Dermis blood vessel endothelial cell (primary cell): ENCODE results near the gene NUP93. TPM values are rescaled to one million over a fixed set of nuclear protein-coding genes. Genes with fewer than 3 reads are reported as not detected.

Source experiments
- DNase-seq: peaks from one replicate; pipeline ENCODE4 v3.0.0; 2010
- total RNA-seq: library from RNA; depleted of rRNA; stranded (reverse); fragments of >200 nt; gene quantifications from 2 replicates; pipeline ENCODE4 v1.2.3, GENCODE V29; 2014

The NUP93 gene
- total RNA-seq, 1 donor from 2014 or later = 59.7 TPM

DNA sequence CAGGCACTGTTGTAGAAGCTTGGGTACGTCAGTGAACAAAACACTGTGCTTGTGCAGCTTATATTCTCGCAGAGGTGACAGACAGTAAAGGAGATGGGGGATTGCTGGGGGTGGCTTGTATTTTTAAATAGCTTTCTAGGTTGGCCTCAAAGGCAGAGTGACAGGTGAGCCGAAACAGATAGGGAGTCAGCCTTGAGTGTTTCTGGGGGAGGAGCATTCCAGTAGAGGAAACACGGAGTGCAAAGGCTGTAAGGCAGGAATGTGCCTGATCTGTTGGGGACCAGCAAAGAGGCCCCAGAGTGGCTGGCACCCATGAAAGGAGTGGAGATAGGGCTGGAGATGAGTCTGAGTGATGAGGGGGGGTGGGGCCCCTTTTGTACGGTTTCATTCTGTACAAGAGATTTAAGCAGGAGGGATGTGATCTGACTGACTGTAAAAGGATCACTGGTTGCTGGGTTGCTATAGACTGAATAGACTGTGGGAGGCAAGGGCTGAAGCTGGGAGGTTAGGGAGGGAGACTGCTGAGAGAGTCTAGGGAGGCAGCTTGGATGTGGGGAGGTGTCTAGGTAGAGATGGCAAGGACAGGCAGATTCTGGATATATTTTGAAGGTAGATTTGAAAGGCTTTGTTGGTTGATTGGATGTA is 15.2 kb downstream of the NUP93 start:
- no peak for DNase-seq

GRCh38 chr16:56747486-56748045 is 17.6 kb downstream of the NUP93 start:
- peak; percentile 15 for DNase-seq

DNA sequence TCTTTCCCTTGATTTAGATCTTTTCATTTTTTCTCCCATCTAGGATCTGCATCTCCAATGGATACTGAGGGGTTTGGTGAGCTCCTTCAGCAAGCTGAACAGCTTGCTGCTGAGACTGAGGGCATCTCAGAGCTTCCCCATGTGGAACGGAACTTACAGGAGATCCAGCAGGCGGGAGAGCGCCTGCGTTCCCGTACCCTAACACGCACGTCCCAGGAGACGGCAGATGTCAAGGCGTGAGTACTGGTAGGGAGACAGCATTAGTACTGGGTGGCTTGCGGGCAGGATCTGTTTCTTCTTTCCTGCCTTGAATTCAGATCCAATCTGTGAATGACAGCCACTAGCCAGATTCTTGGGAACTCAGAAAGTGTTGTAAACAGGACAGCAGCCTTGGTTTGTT is 18.3 kb downstream of the NUP93 start:
- no peak for DNase-seq

DNA sequence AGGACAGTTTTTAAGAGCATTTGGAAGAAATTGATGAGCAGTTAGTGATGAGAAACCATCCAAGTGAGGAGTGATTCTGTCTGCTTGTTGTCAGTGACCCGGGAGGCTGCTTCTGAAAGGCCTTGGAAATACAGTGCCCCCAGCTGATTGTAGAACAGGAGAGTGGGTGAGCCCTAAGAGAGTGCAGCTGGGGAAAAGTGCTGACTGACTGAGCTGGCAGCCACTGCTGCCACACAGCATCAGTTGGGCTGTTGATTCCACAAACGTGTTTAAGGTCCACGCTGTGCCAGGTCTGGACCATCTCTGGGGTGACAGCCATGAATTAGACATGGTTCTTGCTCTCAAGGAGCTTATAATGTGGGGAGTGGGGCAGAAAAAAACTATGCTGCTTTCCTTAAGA is 18.9 kb downstream of the NUP93 start:
- DNase-seq = no peak

DNA sequence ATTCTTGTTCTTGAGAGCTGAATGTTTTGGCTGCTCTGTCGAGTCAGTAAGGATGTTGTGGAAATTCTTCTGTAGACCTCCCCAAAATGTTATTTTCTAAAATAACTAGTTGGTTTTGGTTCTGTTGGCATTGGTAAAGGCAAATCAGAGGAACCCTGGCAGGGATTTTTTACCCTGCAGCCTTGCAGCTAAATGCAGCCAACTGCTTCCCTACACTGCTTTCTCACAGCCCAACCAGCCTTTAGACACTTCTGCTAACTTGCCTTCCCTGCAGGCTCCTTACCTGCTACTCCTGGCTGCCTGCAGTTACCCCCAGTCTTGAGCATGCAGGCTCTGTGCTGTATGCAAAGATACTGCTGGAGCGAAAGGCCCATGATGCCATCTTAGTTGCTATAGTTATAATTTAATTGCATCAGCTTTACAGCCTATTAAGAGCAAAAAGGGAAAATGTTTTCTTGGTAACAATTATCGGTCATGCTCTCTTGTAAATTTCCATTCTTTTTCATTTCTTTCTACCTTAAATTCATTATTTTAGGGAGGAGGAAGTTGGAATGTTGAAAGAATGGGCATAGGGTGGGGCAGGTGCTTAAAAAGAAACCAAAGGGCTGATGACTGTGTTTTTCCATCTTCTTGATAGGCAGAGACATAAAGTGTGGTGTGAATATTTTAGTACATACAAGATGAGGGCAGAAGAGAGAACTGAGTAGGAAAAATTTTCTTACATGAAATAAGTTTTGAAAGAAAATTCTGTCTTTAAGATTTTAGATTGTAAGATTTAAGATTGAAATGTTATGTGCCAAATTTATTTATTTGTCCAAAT is 20.0 kb downstream of the NUP93 start:
- peak; percentile 15 for DNase-seq

DNA sequence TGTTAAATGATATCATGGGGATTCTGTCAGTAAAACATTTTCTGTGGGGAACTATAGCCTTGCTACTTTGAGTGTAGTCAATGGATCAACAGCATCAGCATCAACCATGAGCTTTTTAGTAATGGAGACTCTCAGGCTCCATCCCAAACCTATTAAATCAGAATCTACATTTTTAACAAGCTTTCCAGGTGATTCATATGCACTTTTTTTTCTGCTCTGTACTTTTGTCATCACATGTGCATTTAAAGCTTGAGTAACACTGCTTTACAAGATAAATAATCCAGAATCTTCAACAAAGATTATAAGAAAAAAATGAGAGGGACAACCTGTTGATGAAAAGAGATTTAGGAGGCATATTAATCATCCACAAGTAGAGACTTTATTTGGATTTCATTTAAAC is 23.5 kb downstream of the NUP93 start:
- no peak for DNase-seq

- DNase-seq = no peak
These were observed 25.1 kb downstream of the NUP93 start for GRCh38 chr16:56755038-56755437.

GRCh38 chr16:56758432-56758831 is 28.5 kb downstream of the NUP93 start:
- DNase-seq = no peak

GRCh38 chr16:56758930-56759329 is 29.0 kb downstream of the NUP93 start:
- DNase-seq = no peak

GRCh38 chr16:56763291-56763916 is 33.5 kb downstream of the NUP93 start:
- no peak for DNase-seq

- DNase-seq = no peak
These were observed 34.9 kb downstream of the NUP93 start for GRCh38 chr16:56764835-56765234.

- DNase-seq = no peak
These were observed 36.0 kb downstream of the NUP93 start for GRCh38 chr16:56765949-56766348.

- no peak for DNase-seq
These were observed 37.1 kb downstream of the NUP93 start for GRCh38 chr16:56767024-56767423.

DNA sequence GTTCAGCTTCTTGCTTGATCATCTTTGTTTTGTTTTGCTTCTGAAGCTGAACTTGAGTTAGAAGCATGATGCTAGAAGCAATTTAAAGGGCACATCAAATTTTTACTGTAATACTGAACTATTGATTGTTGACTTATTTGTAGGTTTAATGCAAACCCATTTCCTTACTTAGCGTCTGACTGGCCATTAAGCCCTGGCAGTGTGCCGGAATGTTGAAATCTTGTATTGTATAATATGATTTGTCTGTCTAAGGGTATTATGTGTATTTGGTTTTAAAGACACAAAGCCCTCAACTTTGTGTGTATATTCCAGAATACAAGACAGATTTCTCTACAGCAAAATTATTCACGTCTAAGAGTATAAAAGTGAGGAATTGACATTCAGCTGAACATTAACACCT is 39.7 kb downstream of the NUP93 start:
- no peak for DNase-seq

GRCh38 chr16:56771558-56772279 is 41.8 kb downstream of the NUP93 start:
- DNase-seq = no peak

GRCh38 chr16:56773532-56773931 is 43.6 kb downstream of the NUP93 start:
- DNase-seq = no peak

GRCh38 chr16:56774016-56774680 is 44.2 kb downstream of the NUP93 start:
- DNase-seq = no peak

DNA sequence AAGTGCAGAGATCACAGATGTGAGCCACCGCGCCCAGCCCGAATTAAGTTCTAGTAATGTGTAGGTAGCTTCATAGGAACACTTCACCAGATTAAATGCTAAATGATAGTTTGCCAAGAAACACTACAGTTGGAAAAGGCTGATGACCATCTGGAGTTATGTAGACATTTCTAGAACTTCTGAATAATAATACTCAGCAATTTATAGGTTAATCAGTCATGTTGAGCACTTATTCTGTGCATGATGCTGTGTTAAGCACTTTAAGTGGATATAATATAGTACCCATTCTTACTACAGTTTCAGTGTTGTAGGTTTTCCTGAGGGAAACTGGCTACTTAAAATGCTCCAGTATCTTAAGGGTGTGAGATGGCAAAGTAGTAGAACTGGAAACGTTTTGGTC is 45.2 kb downstream of the NUP93 start:
- DNase-seq = no peak

- peak; percentile 54 for DNase-seq
These were observed 46.6 kb downstream of the NUP93 start for GRCh38 chr16:56776562-56776961.

DNA sequence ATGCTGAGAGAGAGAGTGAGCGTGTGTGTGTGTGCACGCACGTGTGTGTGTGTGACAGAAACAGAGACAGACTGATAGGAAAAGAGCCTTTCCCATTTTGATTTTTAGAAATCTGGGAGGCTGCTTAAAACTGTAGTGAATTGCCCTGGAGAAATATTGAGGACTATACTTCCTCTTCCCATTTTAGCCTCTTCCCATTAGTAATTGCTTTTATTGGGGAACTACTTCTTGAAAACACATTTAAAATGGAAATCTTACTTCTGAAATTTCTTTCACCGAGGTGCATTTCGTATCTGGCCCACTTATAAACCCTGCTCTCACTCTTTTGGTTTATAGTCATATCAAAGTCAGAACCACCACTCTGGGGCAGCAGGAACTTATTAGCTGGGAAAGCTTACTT is 47.1 kb downstream of the NUP93 start:
- DNase-seq = no peak

GRCh38 chr16:56777482-56777881 is 47.6 kb downstream of the NUP93 start:
- DNase-seq = no peak

- no peak for DNase-seq
These were observed 50.0 kb downstream of the NUP93 start for GRCh38 chr16:56779906-56780305.
